Stomach (tissue), 9 donors: ENCODE data around the gene NAA40. TPM values are rescaled to one million over a fixed set of nuclear protein-coding genes. Genes with fewer than 3 reads are reported as not detected.

Experiments used
- DNase-seq, 2 donors: peaks; one replicate each; pipeline versions ENCODE4 v3.0.0 to v3.0.0-alpha.2; 2013 to 2019
- H3K27ac ChIP-seq, 5 donors: fragments of 200-600 bp in 4 of 5; sonication (generic) in 4 of 5; one replicate each; pipeline ENCODE4 v1.5.1; 2013 to 2019; ENCODE audit warnings: mild to moderate bottlenecking in 1 of 5, moderate library complexity in 1 of 5
- H3K27me3 ChIP-seq, 3 donors: fragments of 200-600 bp; sonication (generic); one replicate each; pipeline ENCODE4 v1.5.1; 2017 to 2019; ENCODE audit warnings: mixed run types in 1 of 3
- H3K36me3 ChIP-seq, 4 donors: fragments of 200-600 bp; sonication (generic); 1 replicate in 3 of 4; 2 replicates in 1 of 4; pipeline ENCODE4 v1.5.1; 2016 to 2019
- H3K4me1 ChIP-seq, 4 donors: fragments of 200-600 bp; sonication (generic); one replicate each; pipeline ENCODE4 v1.5.1; 2016 to 2019
- H3K4me3 ChIP-seq, 4 donors: fragments of 200-600 bp; sonication (generic) in 3 of 4; one replicate each; pipeline ENCODE4 v1.5.1; 2016 to 2019; ENCODE audit warnings: mild to moderate bottlenecking in 1 of 4
- H3K9me3 ChIP-seq, 4 donors: fragments of 200-600 bp; sonication (generic); one replicate each; pipeline ENCODE4 v1.5.1; 2016 to 2019
- CTCF ChIP-seq, 7 experiments: fragments of 450-650 bp in 4 of 7; fragments of 200-600 bp in 3 of 7; sonication (generic) in 3 of 7; IDR thresholded peaks; one replicate each; pipeline ENCODE4 v1.5.1; 2016 to 2019; ENCODE audit warnings: antibody characterized with exemption in 7 of 7, control low read depth in 2 of 7, mild to moderate bottlenecking in 1 of 7
- EP300 ChIP-seq: sonication (generic); formaldehyde crosslinking; IDR thresholded peaks from one replicate; pipeline ENCODE4 v1.6.1; 2017; ENCODE audit warnings: antibody characterized with exemption
- POLR2A ChIP-seq, 4 donors: fragments of 450-650 bp; IDR thresholded peaks; one replicate each; pipeline ENCODE4 v1.6.1; 2016; ENCODE audit warnings: antibody characterized with exemption in 4 of 4, control low read depth in 2 of 4, mild to moderate bottlenecking in 1 of 4, moderate library complexity in 1 of 4
- POLR2AphosphoS5 ChIP-seq, 3 donors: sonication (generic); formaldehyde crosslinking; IDR thresholded peaks; one replicate each; pipeline ENCODE4 v1.6.1; 2016; ENCODE audit warnings: antibody characterized with exemption in 3 of 3
- WGBS, 5 donors: extraction: QIAGEN DNeasy Blood & Tissue Kit in 3 of 5; methylation state at CpG; one replicate each; pipeline versions ENCODE4 v1.1.5 to v1.1.7; 2013 to 2018; 5-methylcytosine and 5-hydroxymethylcytosine counted together
- intact Hi-C: fragments of 100-400 bp; cut with DNase I; formaldehyde crosslinking; loops from one replicate; pipeline ENCODE4 v1.15.1; 2023; ENCODE audit warnings: low total_unique reads
- polyA plus RNA-seq, 3 donors: library from polyadenylated mRNA; stranded (reverse); fragments of 200-250 nt; gene quantifications; one replicate each; pipeline ENCODE4 v1.2.3, GENCODE V29; 2013
- total RNA-seq, 5 donors: library from RNA; depleted of rRNA; stranded (reverse); fragments of >200 nt; gene quantifications; one replicate each; pipeline versions ENCODE4 v1.1.0 to v1.2.3, GENCODE V29; 2014 to 2016
- donor health status: healthy with polysubstance abuse.
- donor health status: Bipolar disorder and iron deficiency.
- donor health status: healthy.

The NAA40 gene
- total and polyA plus RNA-seq, 8 donors = 4.3 to 71.4 (median 8.1) TPM

GRCh38 chr11:63945477-63946163 is 6.8 kb downstream of the NAA40 start:
- intact Hi-C loops = no loop called here
- peak overlapping the region in 3 of 4 donors; percentile 8 to 22 (median 11) for H3K4me3 ChIP-seq
- WGBS, 5 donors = 25 to 35% (median 35%) methylated on average over 12 to 14 of the region's 14 CpGs

GRCh38 chr11:63951779-63952536 is 13.2 kb downstream of the NAA40 start:
- Histone ChIP-seq H3K27ac (peak overlapping the region in 1 of 5 donors; percentile 20), H3K4me3 (no peak overlapping the region), H3K27me3 (no peaks in the 10 kb centered on the region), H3K36me3 (peaks cover 29 to 77% (median 73%) of the 10 kb centered on the region in 4 donors), H3K9me3 (no peaks in the 10 kb centered on the region), H3K4me1 (no peaks in the 10 kb centered on the region)
- TF ChIP-seq POLR2AphosphoS5 (IDR thresholded peaks at IDR 0.05) (no peak), EP300 (no peak)
- intact Hi-C loops = loop anchor here (5.0 kb wide), 1 partner anchor 120 kb away; no protein-coding TSS in a partner anchor
- DNase-seq = no peak
- WGBS, 5 donors = 63 to 81% (median 77%) methylated on average over 20 of the region's 20 CpGs

More at GRCh38 chr11:63945477-63946163, 6.8 kb downstream of the NAA40 start:
- peak; percentile 77 to 90 for DNase-seq
- Histone ChIP-seq H3K36me3 (peaks cover 4 to 48% (median 33%) of the 10 kb centered on the region in 4 donors), H3K27me3 (no peaks in the 10 kb centered on the region), H3K9me3 (no peaks in the 10 kb centered on the region), H3K4me1 (peaks cover 9 to 34% (median 16%) of the 10 kb centered on the region in 4 donors), H3K27ac (peak overlapping the region in 4 of 5 donors; percentile 49 to 70 (median 55))
- TF ChIP-seq POLR2AphosphoS5 (IDR thresholded peaks at IDR 0.05) = peak in 2 of 3 donors; percentile 7 to 56
- TF ChIP-seq CTCF (IDR thresholded peaks at IDR 0.05) = peak in 5 of 7 experiments; percentile 67 to 93 (median 85)
- TF ChIP-seq EP300 = no peak

- no peak for DNase-seq
- no peak for TF ChIP-seq POLR2AphosphoS5 (IDR thresholded peaks at IDR 0.05)
- no peak for TF ChIP-seq CTCF (IDR thresholded peaks at IDR 0.05)
- TF ChIP-seq EP300 = no peak
- TF ChIP-seq POLR2A (IDR thresholded peaks at IDR 0.05) = no peak
- Histone ChIP-seq H3K9me3 (no peaks in the 10 kb centered on the region), H3K4me1 (no peaks in the 10 kb centered on the region), H3K27ac (no peak overlapping the region), H3K27me3 (no peaks in the 10 kb centered on the region), H3K36me3 (peaks cover 29 to 76% (median 66%) of the 10 kb centered on the region in 4 donors), H3K4me3 (no peak overlapping the region)
- WGBS, 5 donors = 95 to 99% (median 98%) methylated on average over 4 of the region's 4 CpGs
- intact Hi-C loops = loop anchor here (5.0 kb wide), 1 partner anchor 120 kb away; no protein-coding TSS in a partner anchor
Measured at GRCh38 chr11:63952570-63952969, 13.8 kb downstream of the NAA40 start.

- no peak for DNase-seq
- WGBS, 5 donors = 59 to 77% (median 74%) methylated on average over 3 to 5 of the region's 5 CpGs
- Histone ChIP-seq H3K4me3 (no peak overlapping the region), H3K9me3 (no peaks in the 10 kb centered on the region), H3K27ac (no peak overlapping the region), H3K4me1 (peaks cover 0 to 11% (median 0%) of the 10 kb centered on the region in 4 donors), H3K27me3 (no peaks in the 10 kb centered on the region), H3K36me3 (peaks cover 25 to 44% (median 36%) of the 10 kb centered on the region in 4 donors)
- TF ChIP-seq EP300 (no peak), POLR2A (IDR thresholded peaks at IDR 0.05) (no peak), POLR2AphosphoS5 (IDR thresholded peaks at IDR 0.05) (no peak), CTCF (IDR thresholded peaks at IDR 0.05) (no peak)
- intact Hi-C loops = no loop called here
Measured at GRCh38 chr11:63958008-63958407, 19.2 kb downstream of the NAA40 start.
